HCT116 (cell line): ENCODE results near the gene ADAMTS16. TPM values are rescaled to one million over a fixed set of nuclear protein-coding genes. Genes with fewer than 3 reads are reported as not detected.

Source experiments
- ATAC-seq: fragments of 200-7000 bp; cut with Tn5 transposase; 2 replicates; pipeline ENCODE4 v1.9.1; 2020; ENCODE audit warnings: mild to moderate bottlenecking, moderate library complexity
- BruUV-seq: library from RNA; stranded (reverse); fragments of 400-500 nt; replicated peaks from 2 replicates; lab custom pipeline; 2021; lab: Mats Ljungman, UMichigan
- CTCF ChIA-PET: fragments of 300-600 bp; sonication (Branson Sonifier 250); formaldehyde crosslinking; loops from one replicate; lab custom pipeline; 2021; ENCODE audit warnings: antibody characterized with exemption; lab: Charles Lee
- POLR2A ChIA-PET: fragments of 300-600, 350-600 bp; sonication (Branson Sonifier 250); formaldehyde crosslinking; loops from one replicate; lab custom pipeline; 2021; ENCODE audit warnings: antibody characterized with exemption; lab: Charles Lee
- RAD21 ChIA-PET, 2 experiments: fragments of 300-600 bp; sonication (Branson Sonifier 250); formaldehyde crosslinking; loops; one replicate each; lab custom pipeline; 2023; ENCODE audit warnings: low total read pairs in 2 of 2; ENCODE audit not compliant: uncharacterized antibody in 2 of 2, unreplicated experiment in 2 of 2, low non-redundant PET in 1 of 2; lab: Charles Lee
- DNase-seq: peaks from one replicate; pipeline ENCODE4 v3.0.0-alpha.2; 2010; ENCODE audit warnings: low read depth, low spot score
- H2AFZ ChIP-seq: fragments of 200-600 bp; shearing (Covaris generic), sonication (generic); 2 replicates; pipeline ENCODE4 v1.6.1; 2017; ENCODE audit warnings: low read depth, mixed run types, mixed read lengths, antibody characterized with exemption, low read length; ENCODE audit not compliant: poor library complexity, severe bottlenecking
- H3K27ac ChIP-seq: 2 replicates; pipeline ENCODE4 v1.5.1; 2012; ENCODE audit warnings: low read depth, low read length
- H3K27me3 ChIP-seq: fragments of 200-600 bp; sonication (generic); 2 replicates; pipeline ENCODE4 v1.6.1; 2016; ENCODE audit warnings: mixed run types, low read length, mixed read lengths; ENCODE audit not compliant: insufficient read depth
- H3K36me3 ChIP-seq, 2 experiments: fragments of 200-500 bp in 1 of 2; fragments of 200-600 bp in 1 of 2; sonication (Bioruptor generic) in 1 of 2; sonication (generic) in 1 of 2; 2 replicates each; pipeline versions ENCODE4 v1.5.1 to v1.6.1; 2014 to 2016; ENCODE audit warnings: low read length in 2 of 2, inconsistent platforms in 1 of 2, mixed read lengths in 1 of 2, mixed run types in 1 of 2; ENCODE audit not compliant: insufficient read depth in 2 of 2, control insufficient read depth in 1 of 2
- H3K4me1 ChIP-seq, 2 experiments: fragments of 200-600 bp in 1 of 2; sonication (generic) in 1 of 2; 2 replicates each; pipeline versions ENCODE4 v1.5.1 to v1.6.1; 2012 to 2017; ENCODE audit warnings: low read length in 2 of 2, inconsistent platforms in 1 of 2, mild to moderate bottlenecking in 1 of 2, mixed read lengths in 1 of 2, mixed run types in 1 of 2, moderate library complexity in 1 of 2; ENCODE audit not compliant: insufficient read depth in 2 of 2, control insufficient read depth in 1 of 2
- H3K4me2 ChIP-seq: fragments of 200-600 bp; sonication (generic); 2 replicates; pipeline ENCODE4 v1.6.1; 2017; ENCODE audit warnings: mixed run types, low read length, mixed read lengths
- H3K4me3 ChIP-seq, 2 experiments: fragments of 200-600 bp in 1 of 2; sonication (generic) in 1 of 2; replicated peaks in 1 of 2; 2 replicates each; pipeline ENCODE4 v1.5.1; 2011 to 2016; ENCODE audit warnings: low read length in 2 of 2, control low read depth in 1 of 2, low read depth in 1 of 2, mild to moderate bottlenecking in 1 of 2, mixed read lengths in 1 of 2, mixed run types in 1 of 2
- H3K79me2 ChIP-seq: fragments of 200-600 bp; sonication (generic); 2 replicates; pipeline ENCODE4 v1.6.1; 2017; ENCODE audit warnings: mild to moderate bottlenecking, mixed run types, low read length, moderate library complexity, mixed read lengths; ENCODE audit not compliant: insufficient read depth
- H3K9ac ChIP-seq: fragments of 200-600 bp; sonication (generic); 2 replicates; pipeline ENCODE4 v1.6.1; 2016; ENCODE audit warnings: low read length, mixed read lengths
- H3K9me2 ChIP-seq: fragments of 200-600 bp; sonication (generic), shearing (Covaris generic); 2 replicates; pipeline ENCODE4 v1.6.1; 2017; ENCODE audit warnings: mixed run types, mild to moderate bottlenecking, moderate library complexity; ENCODE audit not compliant: insufficient read depth
- H3K9me3 ChIP-seq, 2 experiments: fragments of 200-500 bp in 1 of 2; fragments of 200-600 bp in 1 of 2; sonication (Bioruptor generic) in 1 of 2; sonication (generic) in 1 of 2; 2 replicates each; pipeline ENCODE4 v1.6.1; 2014 to 2017; ENCODE audit warnings: low read length in 2 of 2, mixed read lengths in 2 of 2, inconsistent platforms in 1 of 2, low read depth in 1 of 2, mild to moderate bottlenecking in 1 of 2, mixed run types in 1 of 2, moderate library complexity in 1 of 2; ENCODE audit not compliant: control insufficient read depth in 1 of 2, insufficient read depth in 1 of 2
- H4K20me1 ChIP-seq: fragments of 200-600 bp; sonication (generic), shearing (Covaris generic); 2 replicates; pipeline ENCODE4 v1.6.1; 2017; ENCODE audit warnings: mixed run types, mild to moderate bottlenecking, moderate library complexity; ENCODE audit not compliant: insufficient read depth
- CBX3 ChIP-seq: IDR thresholded peaks from 2 replicates; pipeline ENCODE4 v1.6.1; 2012; ENCODE audit warnings: low read depth
- CEBPB ChIP-seq: IDR thresholded peaks from 2 replicates; pipeline ENCODE4 v1.6.1; 2012; ENCODE audit warnings: low read depth
- EGR1 ChIP-seq: IDR thresholded peaks from 2 replicates; pipeline ENCODE4 v1.6.1; 2012; ENCODE audit warnings: low read depth
- ELF1 ChIP-seq: IDR thresholded peaks from 2 replicates; pipeline ENCODE4 v1.6.1; 2012; ENCODE audit warnings: low read depth, borderline replicate concordance
- EZH2 ChIP-seq: fragments of 200-600 bp; sonication (generic); IDR thresholded peaks from 2 replicates; pipeline ENCODE4 v1.6.1; 2017; ENCODE audit warnings: antibody characterized with exemption, mixed run types
- EZH2phosphoT487 ChIP-seq: fragments of 200-600 bp; IDR thresholded peaks from 2 replicates; pipeline ENCODE4 v1.6.1; 2018; ENCODE audit warnings: antibody characterized with exemption, borderline replicate concordance
- JUND ChIP-seq: IDR thresholded peaks from 2 replicates; pipeline ENCODE4 v1.6.1; 2012
- POLR2A ChIP-seq: IDR thresholded peaks from 2 replicates; pipeline ENCODE4 v1.7.0; 2011; ENCODE audit warnings: borderline replicate concordance; ENCODE audit not compliant: insufficient read depth, insufficient read length; ENCODE audit errors: extremely low read depth
- POLR2AphosphoS5 ChIP-seq: IDR thresholded peaks from 2 replicates; pipeline ENCODE4 v1.6.1; 2011; ENCODE audit warnings: mild to moderate bottlenecking, low read depth, low read length, moderate library complexity
- RAD21 ChIP-seq: IDR thresholded peaks from 2 replicates; pipeline ENCODE4 v1.6.1; 2012; ENCODE audit warnings: low read depth, mild to moderate bottlenecking
- SIN3A ChIP-seq: IDR thresholded peaks from 2 replicates; pipeline ENCODE4 v1.6.1; 2012; ENCODE audit warnings: low read depth
- SP1 ChIP-seq: IDR thresholded peaks from 2 replicates; pipeline ENCODE4 v1.6.1; 2012; ENCODE audit warnings: low read depth
- YY1 ChIP-seq: IDR thresholded peaks from 2 replicates; pipeline ENCODE4 v1.6.1; 2011; ENCODE audit warnings: low read length, low read depth, moderate library complexity, mild to moderate bottlenecking; ENCODE audit not compliant: insufficient replicate concordance; ENCODE audit errors: extremely low read depth
- ZFX ChIP-seq: fragments of 450-650 bp; IDR thresholded peaks from 2 replicates; pipeline ENCODE4 v1.6.1; 2017
- intact Hi-C: fragments of 100-400 bp; cut with micrococcal nuclease; formaldehyde crosslinking; loops from 2 replicates; pipeline ENCODE4 v1.10.0; 2022
- total RNA-seq: library from RNA; stranded (reverse); gene quantifications from one replicate; pipeline ENCODE4 v1.2.1, GENCODE V29; 2021; ENCODE audit not compliant: unreplicated experiment
- TF ChIP-seq, protein P1 (sequence below), 3 experiments: fragments of 200-600 bp in 1 of 3; sonication (generic) in 1 of 3; IDR thresholded peaks in 2 of 3; conservative IDR thresholded peaks in 1 of 3; 2 replicates each; pipeline ENCODE4 v1.5.1; 2012 to 2017; ENCODE audit warnings: low read depth in 2 of 3, low read length in 2 of 3, antibody characterized with exemption in 1 of 3, borderline replicate concordance in 1 of 3, control low read depth in 1 of 3, mild to moderate bottlenecking in 1 of 3, mixed read lengths in 1 of 3, mixed run types in 1 of 3, moderate library complexity in 1 of 3; ENCODE audit not compliant: insufficient read depth in 1 of 3
- TF ChIP-seq, protein P2 (sequence below): IDR thresholded peaks from 2 replicates; pipeline ENCODE4 v1.6.1; 2012
- TF ChIP-seq, protein P3 (sequence below): IDR thresholded peaks from 2 replicates; pipeline ENCODE4 v1.6.1; 2011; ENCODE audit warnings: mild to moderate bottlenecking, low read length, moderate library complexity; ENCODE audit not compliant: insufficient replicate concordance; ENCODE audit errors: extremely low read depth
- TF ChIP-seq, protein P4 (sequence below): IDR thresholded peaks from 2 replicates; pipeline ENCODE4 v1.6.1; 2012

ADAMTS16 gene
- total RNA-seq, 1 experiment from 2014 or later: 2.4 TPM

DNA sequence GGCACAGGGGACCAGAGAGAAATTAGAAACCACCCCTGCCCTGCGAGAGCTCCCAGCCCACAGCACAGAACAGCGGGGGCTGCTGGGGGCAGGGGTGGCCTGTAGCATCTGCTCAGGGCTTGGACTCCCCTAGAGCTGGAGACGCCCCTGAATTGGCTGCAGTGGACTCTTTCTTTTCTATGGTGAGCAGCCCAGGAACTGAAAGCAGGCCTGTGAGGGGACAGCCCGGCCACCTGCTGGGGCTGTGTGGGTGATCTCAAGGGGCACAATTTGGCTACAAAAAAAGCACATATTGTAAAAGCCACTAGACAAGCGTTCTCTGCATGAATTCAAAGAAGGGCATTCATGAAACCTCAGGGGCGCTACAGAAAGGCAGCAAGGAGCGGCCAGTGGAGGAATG lies 224.8 kb downstream of the ADAMTS16 start:
- Histone ChIP-seq H3K9ac (no peak overlapping the region), H3K27ac (no peak overlapping the region), H3K79me2 (no peaks in the 10 kb centered on the region), H3K36me3 (no peaks in the 10 kb centered on the region), H2AFZ (no peak overlapping the region), H3K4me2 (no peak overlapping the region), H3K4me3 (no peak overlapping the region), H3K9me3 (no peaks in the 10 kb centered on the region), H3K9me2 (no peaks in the 10 kb centered on the region), H3K4me1 (no peaks in the 10 kb centered on the region), H3K27me3 (no peaks in the 10 kb centered on the region; the same call in 1 of the 2 replicates), H4K20me1 (no peaks in the 10 kb centered on the region)
- ChIA-PET CTCF (no interaction called here), POLR2A (no interaction called here), RAD21 (no interaction called here)
- no peak for ATAC-seq
- intact Hi-C loops: no loop called here
- BruUV-seq: no TSS peak
- TF ChIP-seq POLR2A (no peak), SIN3A (no peak), POLR2AphosphoS5 (no peak)
- TF ChIP-seq, protein P1, sequence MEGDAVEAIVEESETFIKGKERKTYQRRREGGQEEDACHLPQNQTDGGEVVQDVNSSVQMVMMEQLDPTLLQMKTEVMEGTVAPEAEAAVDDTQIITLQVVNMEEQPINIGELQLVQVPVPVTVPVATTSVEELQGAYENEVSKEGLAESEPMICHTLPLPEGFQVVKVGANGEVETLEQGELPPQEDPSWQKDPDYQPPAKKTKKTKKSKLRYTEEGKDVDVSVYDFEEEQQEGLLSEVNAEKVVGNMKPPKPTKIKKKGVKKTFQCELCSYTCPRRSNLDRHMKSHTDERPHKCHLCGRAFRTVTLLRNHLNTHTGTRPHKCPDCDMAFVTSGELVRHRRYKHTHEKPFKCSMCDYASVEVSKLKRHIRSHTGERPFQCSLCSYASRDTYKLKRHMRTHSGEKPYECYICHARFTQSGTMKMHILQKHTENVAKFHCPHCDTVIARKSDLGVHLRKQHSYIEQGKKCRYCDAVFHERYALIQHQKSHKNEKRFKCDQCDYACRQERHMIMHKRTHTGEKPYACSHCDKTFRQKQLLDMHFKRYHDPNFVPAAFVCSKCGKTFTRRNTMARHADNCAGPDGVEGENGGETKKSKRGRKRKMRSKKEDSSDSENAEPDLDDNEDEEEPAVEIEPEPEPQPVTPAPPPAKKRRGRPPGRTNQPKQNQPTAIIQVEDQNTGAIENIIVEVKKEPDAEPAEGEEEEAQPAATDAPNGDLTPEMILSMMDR (IDR thresholded peaks at IDR 0.05 in 2 of 3, conservative IDR thresholded peaks at IDR 0.05 in 1 of 3; ENCODE audit: borderline replicate concordance in 1 of 3, insufficient read depth in 1 of 3, low read depth in 2 of 3, low read length in 2 of 3): no peak
- TF ChIP-seq, protein P2, sequence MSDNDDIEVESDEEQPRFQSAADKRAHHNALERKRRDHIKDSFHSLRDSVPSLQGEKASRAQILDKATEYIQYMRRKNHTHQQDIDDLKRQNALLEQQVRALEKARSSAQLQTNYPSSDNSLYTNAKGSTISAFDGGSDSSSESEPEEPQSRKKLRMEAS: no peak
- TF ChIP-seq, all 23 proteins: peak for 0
- DNase-seq: no peak

DNA sequence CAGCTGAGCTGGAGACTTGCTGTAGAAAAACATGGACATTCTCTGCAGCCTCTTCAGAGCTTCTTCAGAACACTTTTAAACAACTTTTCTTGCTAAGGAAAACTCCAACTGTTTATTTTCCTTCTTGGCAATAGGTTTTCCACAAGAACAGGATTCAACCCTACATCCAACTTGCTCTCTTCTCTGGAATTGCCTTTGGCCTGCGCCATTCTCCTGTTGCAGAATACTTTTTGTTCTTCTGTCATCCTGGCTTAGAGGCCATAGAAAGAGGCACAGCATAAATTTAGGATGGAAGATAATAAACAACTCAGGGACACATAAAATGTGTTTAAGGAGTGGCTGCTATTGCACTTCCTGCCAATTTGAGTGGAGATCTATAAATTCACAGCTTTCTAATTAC lies 227.6 kb downstream of the ADAMTS16 start:
- ATAC-seq (no peak), DNase-seq (no peak)
- Histone ChIP-seq H3K4me3 (no peak overlapping the region), H4K20me1 (no peaks in the 10 kb centered on the region), H3K36me3 (no peaks in the 10 kb centered on the region), H3K9me2 (no peaks in the 10 kb centered on the region), H2AFZ (no peak overlapping the region), H3K9ac (no peak overlapping the region), H3K27ac (no peak overlapping the region), H3K4me2 (no peak overlapping the region), H3K27me3 (no peaks in the 10 kb centered on the region; the same call in 1 of the 2 replicates), H3K4me1 (no peaks in the 10 kb centered on the region), H3K79me2 (no peaks in the 10 kb centered on the region), H3K9me3 (no peaks in the 10 kb centered on the region)
- ChIA-PET CTCF (no interaction called here), POLR2A (no interaction called here), RAD21 (no interaction called here)
- BruUV-seq: no TSS peak
- intact Hi-C loops: no loop called here
- TF ChIP-seq ZFX (no peak), POLR2A (no peak), EGR1 (no peak), ELF1 (no peak), CBX3 (no peak), RAD21 (no peak), SP1 (no peak), YY1 (no peak), CEBPB (no peak), JUND (no peak), EZH2phosphoT487 (no peak), EZH2 (no peak)
- TF ChIP-seq, protein P3, sequence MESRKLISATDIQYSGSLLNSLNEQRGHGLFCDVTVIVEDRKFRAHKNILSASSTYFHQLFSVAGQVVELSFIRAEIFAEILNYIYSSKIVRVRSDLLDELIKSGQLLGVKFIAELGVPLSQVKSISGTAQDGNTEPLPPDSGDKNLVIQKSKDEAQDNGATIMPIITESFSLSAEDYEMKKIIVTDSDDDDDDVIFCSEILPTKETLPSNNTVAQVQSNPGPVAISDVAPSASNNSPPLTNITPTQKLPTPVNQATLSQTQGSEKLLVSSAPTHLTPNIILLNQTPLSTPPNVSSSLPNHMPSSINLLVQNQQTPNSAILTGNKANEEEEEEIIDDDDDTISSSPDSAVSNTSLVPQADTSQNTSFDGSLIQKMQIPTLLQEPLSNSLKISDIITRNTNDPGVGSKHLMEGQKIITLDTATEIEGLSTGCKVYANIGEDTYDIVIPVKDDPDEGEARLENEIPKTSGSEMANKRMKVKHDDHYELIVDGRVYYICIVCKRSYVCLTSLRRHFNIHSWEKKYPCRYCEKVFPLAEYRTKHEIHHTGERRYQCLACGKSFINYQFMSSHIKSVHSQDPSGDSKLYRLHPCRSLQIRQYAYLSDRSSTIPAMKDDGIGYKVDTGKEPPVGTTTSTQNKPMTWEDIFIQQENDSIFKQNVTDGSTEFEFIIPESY: no peak
- TF ChIP-seq, protein P2: no peak
- TF ChIP-seq, protein P4, sequence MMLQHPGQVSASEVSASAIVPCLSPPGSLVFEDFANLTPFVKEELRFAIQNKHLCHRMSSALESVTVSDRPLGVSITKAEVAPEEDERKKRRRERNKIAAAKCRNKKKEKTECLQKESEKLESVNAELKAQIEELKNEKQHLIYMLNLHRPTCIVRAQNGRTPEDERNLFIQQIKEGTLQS: no peak
